Karpas-422 (cell line): ENCODE data around the gene SLC16A6. TPM values are rescaled to one million over a fixed set of nuclear protein-coding genes. Genes with fewer than 3 reads are reported as not detected.
A peak's percentile ranks its signal among the peaks of the same experiment; 100 is the strongest.
"Not testable (repeated sequence)": the region's sequence is repeated elsewhere in the genome, so short reads cannot be mapped to it uniquely, and the experiment has no call there.

Source experiments
- DNase-seq: peaks from one replicate; pipeline ENCODE4 v3.0.0-alpha.2; 2015
- H2AFZ ChIP-seq: fragments of 200-600 bp; sonication (generic); 2 replicates; pipeline ENCODE4 v1.6.1; 2014; ENCODE audit warnings: antibody characterized with exemption, low read length, mixed read lengths
- H3K27ac ChIP-seq: fragments of 200-600 bp; sonication (generic); 2 replicates; pipeline ENCODE4 v1.5.1; 2014; ENCODE audit warnings: mild to moderate bottlenecking, low read length, moderate library complexity
- H3K27me3 ChIP-seq: fragments of 200-600 bp; sonication (generic); 2 replicates; pipeline ENCODE4 v1.6.1; 2014; ENCODE audit warnings: low read length, mixed read lengths
- H3K36me3 ChIP-seq: fragments of 200-600 bp; sonication (generic); 2 replicates; pipeline ENCODE4 v1.6.1; 2014; ENCODE audit warnings: low read length, mixed read lengths; ENCODE audit not compliant: insufficient read depth
- H3K4me1 ChIP-seq: fragments of 200-600 bp; sonication (generic); 2 replicates; pipeline ENCODE4 v1.6.1; 2014; ENCODE audit warnings: mild to moderate bottlenecking, low read length, mixed read lengths
- H3K4me2 ChIP-seq: fragments of 200-600 bp; sonication (generic); 2 replicates; pipeline ENCODE4 v1.6.1; 2014; ENCODE audit warnings: low read length, low read depth, mild to moderate bottlenecking; ENCODE audit not compliant: poor library complexity, severe bottlenecking
- H3K4me3 ChIP-seq: fragments of 200-600 bp; sonication (generic); 2 replicates; pipeline ENCODE4 v1.5.1; 2014; ENCODE audit warnings: mild to moderate bottlenecking, antibody characterized with exemption, low read length, mixed read lengths
- H3K79me2 ChIP-seq: fragments of 200-600 bp; sonication (generic); 2 replicates; pipeline ENCODE4 v1.6.1; 2014; ENCODE audit warnings: mild to moderate bottlenecking, low read length, mixed read lengths
- H3K9ac ChIP-seq: fragments of 200-600 bp; sonication (generic); 2 replicates; pipeline ENCODE4 v1.6.0; 2014; ENCODE audit warnings: low read length
- H3K9me2 ChIP-seq: fragments of 200-600 bp; sonication (generic), shearing (Covaris generic); replicated peaks from 2 replicates; pipeline ENCODE4 v1.6.0; 2014; ENCODE audit warnings: mild to moderate bottlenecking, low read length, moderate library complexity; ENCODE audit not compliant: insufficient read depth
- H3K9me3 ChIP-seq: fragments of 300-700, 200-600 bp; sonication (generic); 2 replicates; pipeline ENCODE4 v1.6.1; 2014; ENCODE audit warnings: low read length, mixed read lengths
- H4K20me1 ChIP-seq: fragments of 200-600 bp; sonication (generic); 2 replicates; pipeline ENCODE4 v1.6.1; 2014; ENCODE audit warnings: mild to moderate bottlenecking, antibody characterized with exemption, low read length, low read depth; ENCODE audit not compliant: insufficient read depth
- total RNA-seq: library from RNA; depleted of rRNA; stranded (reverse); fragments of >200 nt; shearing (Covaris generic); gene quantifications from 2 replicates; pipeline ENCODE4 v1.2.3, GENCODE V29; 2014; ENCODE audit warnings: low replicate concordance

SLC16A6 gene
- total RNA-seq, 1 experiment from 2014 or later, result 59.9 TPM

DNA sequence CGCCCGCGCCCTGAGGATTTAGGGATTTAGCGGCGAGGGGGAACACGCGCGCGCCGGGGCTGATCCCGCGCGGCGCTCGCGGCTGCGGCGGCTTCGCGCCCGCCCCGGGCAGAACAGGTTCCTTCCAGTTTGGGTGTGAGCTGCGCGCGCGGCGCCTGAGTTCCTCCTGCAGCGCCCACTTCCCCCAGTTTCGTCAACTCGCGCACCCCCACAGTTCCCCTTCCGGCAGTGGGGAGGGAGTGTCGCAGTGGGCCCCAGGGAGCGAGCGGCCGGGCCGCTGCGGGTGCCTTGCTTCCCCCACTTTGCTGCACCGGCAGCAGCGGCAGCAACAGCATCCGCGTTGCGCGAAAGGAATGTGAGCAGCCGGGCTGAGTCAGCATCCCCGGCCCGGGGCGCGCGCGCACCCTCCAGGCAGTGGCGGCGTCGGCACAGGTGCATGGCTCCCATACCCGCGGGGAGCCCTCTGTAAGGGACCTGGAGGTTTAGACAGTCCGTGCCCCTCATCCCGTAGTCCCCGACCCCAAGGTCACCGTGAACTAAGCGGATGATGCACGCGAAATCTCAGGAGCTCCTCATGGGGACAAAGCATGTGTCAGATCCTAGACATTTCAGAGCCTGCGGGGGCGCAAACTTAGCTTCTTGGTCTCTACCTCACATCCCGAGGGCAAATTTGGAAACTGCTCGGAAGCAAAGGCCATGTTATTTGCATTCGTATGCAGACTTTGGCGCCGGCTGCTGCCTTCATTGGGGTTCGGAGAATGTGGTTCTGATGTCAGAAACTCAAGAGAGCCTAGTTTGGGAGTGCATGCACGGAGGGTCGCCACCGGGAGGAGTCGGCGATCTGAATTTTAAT is 1.1 kb upstream of the SLC16A6 start:
- no peaks in the 10 kb centered on the region; the same call in 1 of the 2 replicates for H3K36me3 ChIP-seq
- H3K4me2 ChIP-seq, result peak overlapping the region; percentile 87
- H3K27ac ChIP-seq, result peak overlapping the region; percentile 97
- H3K9me2 ChIP-seq, result no peaks in the 10 kb centered on the region
- no peaks in the 10 kb centered on the region for H4K20me1 ChIP-seq
- H2AFZ ChIP-seq, result 0 out of 2 replicates have a peak overlapping the region, but pooled peaks have one; percentile 11
- H3K27me3 ChIP-seq, result no peaks in the 10 kb centered on the region
- H3K4me3 ChIP-seq, result peak overlapping the region; percentile 95
- H3K9ac ChIP-seq, result peak overlapping the region; percentile 99
- DNase-seq, result peak; percentile 98
- peaks cover 61% of the 10 kb centered on the region for H3K79me2 ChIP-seq
- peaks cover 57% of the 10 kb centered on the region for H3K4me1 ChIP-seq
- no peaks in the 10 kb centered on the region for H3K9me3 ChIP-seq

DNA sequence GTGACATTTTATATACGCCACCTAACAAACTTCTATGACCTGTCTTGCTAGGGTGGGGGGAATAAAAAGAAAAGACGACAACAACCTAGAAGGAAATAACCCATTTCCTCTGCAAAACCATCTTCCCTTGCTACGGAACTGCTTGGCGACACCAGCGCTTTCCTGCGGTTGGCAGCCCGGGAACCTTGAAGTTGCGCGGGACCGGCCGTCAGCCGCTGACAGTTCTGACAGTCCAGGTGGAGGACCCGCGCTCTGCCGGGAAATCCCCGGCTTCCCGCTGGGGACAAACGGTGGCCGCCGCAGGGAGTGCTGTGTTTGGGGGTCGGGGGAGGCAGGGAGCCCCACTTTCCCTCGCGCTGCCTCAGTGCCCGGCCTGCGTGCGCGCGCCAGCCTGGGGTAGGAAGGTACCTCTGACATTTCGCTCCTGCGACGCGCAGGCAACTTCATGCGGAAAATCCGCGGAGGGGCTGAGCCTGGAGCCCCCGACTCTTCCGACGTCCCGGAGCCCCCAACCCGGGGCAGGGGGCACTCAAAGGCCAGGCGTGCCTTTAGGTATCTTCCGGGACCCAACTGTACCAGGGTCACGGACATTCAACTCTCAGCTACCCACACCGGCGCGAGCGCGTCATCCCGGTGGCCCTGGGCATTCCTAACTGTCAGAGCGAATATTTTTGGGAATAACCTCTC is 516 bp downstream of the SLC16A6 start:
- Histone ChIP-seq H2AFZ (no peak overlapping the region), H3K4me3 (peak overlapping the region; percentile 95), H3K9me2 (no peaks in the 10 kb centered on the region), H3K9ac (peak overlapping the region; percentile 99), H3K27ac (peak overlapping the region; percentile 97), H3K79me2 (peaks cover 65% of the 10 kb centered on the region), H3K36me3 (peaks cover 10% of the 10 kb centered on the region), H3K4me2 (peak overlapping the region; percentile 87), H3K9me3 (no peaks in the 10 kb centered on the region), H4K20me1 (no peaks in the 10 kb centered on the region), H3K4me1 (peaks cover 67% of the 10 kb centered on the region), H3K27me3 (no peaks in the 10 kb centered on the region)
- peak; percentile 74 for DNase-seq

DNA sequence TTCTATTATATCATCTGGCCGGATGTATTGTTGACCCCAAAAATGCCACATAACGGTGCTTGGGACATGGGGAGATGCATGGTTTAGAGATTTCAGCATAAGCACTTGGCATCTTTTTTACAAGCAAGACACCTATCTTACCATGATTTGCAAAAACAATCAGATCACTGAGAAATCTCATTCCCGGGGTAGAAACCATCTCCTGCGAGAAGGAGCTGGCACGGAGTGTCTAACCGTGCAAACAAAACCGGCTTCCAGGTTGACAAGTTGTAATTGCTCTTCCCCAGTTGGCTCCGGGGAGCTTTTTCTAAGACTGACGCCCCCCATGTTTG is 1.0 kb downstream of the SLC16A6 start:
- DNase-seq, result no peak
- peak overlapping the region; percentile 97 for H3K27ac ChIP-seq
- peak overlapping the region; percentile 87 for H3K4me2 ChIP-seq
- H3K4me3 ChIP-seq, result peak overlapping the region; percentile 95
- H3K4me1 ChIP-seq, result peaks cover 68% of the 10 kb centered on the region
- no peaks in the 10 kb centered on the region for H3K9me2 ChIP-seq
- H3K9ac ChIP-seq, result peak overlapping the region; percentile 99
- H3K79me2 ChIP-seq, result peaks cover 65% of the 10 kb centered on the region
- H4K20me1 ChIP-seq, result no peaks in the 10 kb centered on the region
- peaks cover 10% of the 10 kb centered on the region for H3K36me3 ChIP-seq
- H3K27me3 ChIP-seq, result no peaks in the 10 kb centered on the region
- no peak overlapping the region for H2AFZ ChIP-seq
- H3K9me3 ChIP-seq, result no peaks in the 10 kb centered on the region

DNA sequence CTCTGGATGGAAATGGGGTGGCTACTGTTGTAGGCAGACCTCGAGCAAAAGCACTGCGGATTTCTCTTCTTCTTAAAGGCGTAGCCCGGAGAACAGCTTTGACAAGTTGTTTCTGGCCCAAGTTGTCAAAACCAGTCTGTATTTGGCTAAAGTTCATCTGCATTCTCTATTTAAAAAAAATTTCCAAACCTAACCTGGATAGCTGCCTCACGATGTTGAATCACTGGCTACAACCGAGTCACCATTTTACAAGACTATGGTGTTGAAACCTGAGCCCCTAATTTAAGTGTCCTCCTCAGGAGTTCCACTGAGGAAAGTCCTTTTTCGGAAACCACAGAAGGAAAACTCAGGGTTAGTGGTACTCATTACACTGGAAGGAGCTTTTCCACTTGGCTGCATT is 1.5 kb downstream of the SLC16A6 start:
- Histone ChIP-seq H4K20me1 (no peaks in the 10 kb centered on the region), H3K4me3 (peak overlapping the region; percentile 95), H3K79me2 (peaks cover 65% of the 10 kb centered on the region), H3K27me3 (no peaks in the 10 kb centered on the region), H3K4me2 (peak overlapping the region; percentile 87), H3K9me3 (no peaks in the 10 kb centered on the region), H3K4me1 (peaks cover 68% of the 10 kb centered on the region), H3K36me3 (peaks cover 13% of the 10 kb centered on the region), H2AFZ (no peak overlapping the region), H3K27ac (peak overlapping the region; percentile 97), H3K9me2 (no peaks in the 10 kb centered on the region), H3K9ac (peak overlapping the region; percentile 99)
- DNase-seq, result peak; percentile 79

DNA sequence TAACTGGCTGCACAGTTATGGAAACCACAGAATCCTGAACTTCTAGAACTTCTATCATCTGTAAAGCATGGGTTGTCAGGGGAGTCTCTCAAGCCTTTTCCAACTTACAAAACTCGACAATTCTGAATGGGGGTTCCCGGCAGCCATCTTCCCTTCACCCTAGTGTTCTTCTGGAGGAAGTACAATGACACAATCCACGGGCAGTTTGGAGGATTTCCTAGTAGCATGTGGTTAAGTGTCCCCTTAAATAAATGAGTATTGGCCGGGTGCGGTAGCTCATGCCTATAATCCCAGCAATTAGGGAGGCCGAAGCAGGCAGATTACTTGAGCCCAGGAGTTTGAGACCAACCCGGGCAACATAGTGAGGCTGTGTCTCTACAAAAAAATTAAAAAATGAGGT is 2.1 kb downstream of the SLC16A6 start:
- H3K9me2 ChIP-seq, result no peaks in the 10 kb centered on the region
- H3K4me2 ChIP-seq, result peak overlapping the region; percentile 87
- H4K20me1 ChIP-seq, result no peaks in the 10 kb centered on the region
- H3K79me2 ChIP-seq, result peaks cover 67% of the 10 kb centered on the region
- no peaks in the 10 kb centered on the region for H3K9me3 ChIP-seq
- no peaks in the 10 kb centered on the region for H3K27me3 ChIP-seq
- peaks cover 63% of the 10 kb centered on the region for H3K4me1 ChIP-seq
- peak overlapping the region; percentile 95 for H3K4me3 ChIP-seq
- peak; percentile 92 for DNase-seq
- H2AFZ ChIP-seq, result no peak overlapping the region
- H3K27ac ChIP-seq, result peak overlapping the region; percentile 97
- peaks cover 15% of the 10 kb centered on the region for H3K36me3 ChIP-seq
- H3K9ac ChIP-seq, result peak overlapping the region; percentile 99

DNA sequence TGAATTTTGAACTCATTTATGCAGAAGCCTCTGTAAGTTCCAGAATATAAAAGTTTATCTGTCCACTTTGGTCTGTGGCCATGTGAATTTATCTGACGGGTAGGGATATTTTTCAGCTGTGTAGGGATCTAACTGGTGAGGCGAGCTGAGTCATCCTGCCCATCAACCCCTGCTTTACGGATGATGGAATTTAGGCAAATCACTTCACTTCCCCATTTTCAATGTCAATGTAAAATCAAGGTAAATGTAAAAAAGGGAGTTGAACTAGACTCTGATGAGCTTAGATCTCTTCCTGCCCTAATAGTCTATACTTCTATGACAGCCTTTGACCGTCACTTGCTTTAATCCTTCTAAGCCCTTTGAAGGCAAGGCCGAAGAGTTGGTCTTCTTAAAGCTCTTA is 2.6 kb downstream of the SLC16A6 start:
- Histone ChIP-seq H3K9ac (peak overlapping the region; percentile 99), H3K27ac (peak overlapping the region; percentile 97), H3K36me3 (peaks cover 15% of the 10 kb centered on the region), H2AFZ (no peak overlapping the region), H3K4me1 (peaks cover 58% of the 10 kb centered on the region), H3K4me3 (peak overlapping the region; percentile 95), H3K27me3 (no peaks in the 10 kb centered on the region), H3K9me2 (no peaks in the 10 kb centered on the region), H3K4me2 (peak overlapping the region; percentile 87), H3K9me3 (no peaks in the 10 kb centered on the region), H4K20me1 (no peaks in the 10 kb centered on the region), H3K79me2 (peaks cover 68% of the 10 kb centered on the region)
- peak; percentile 96 for DNase-seq

DNA sequence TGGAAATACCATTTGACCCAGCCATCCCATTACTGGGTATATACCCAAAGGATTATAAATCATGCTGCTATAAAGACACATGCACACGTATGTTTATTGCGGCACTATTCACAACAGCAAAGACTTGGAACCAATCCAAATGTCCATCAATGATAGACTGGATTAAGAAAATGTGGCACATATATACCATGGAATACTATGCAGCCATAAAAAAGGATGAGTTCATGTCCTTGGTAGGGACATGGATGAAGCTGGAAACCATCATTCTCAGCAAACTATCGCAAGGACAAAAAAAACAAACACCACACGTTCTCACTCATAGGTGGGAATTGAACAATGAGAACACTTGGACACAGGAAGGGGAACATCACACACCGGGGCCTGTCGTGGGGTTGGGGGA is 9.0 kb downstream of the SLC16A6 start:
- H3K4me3 ChIP-seq, H3K9ac ChIP-seq, H3K9me3 ChIP-seq, H2AFZ ChIP-seq, H3K27me3 ChIP-seq, H3K27ac ChIP-seq, H3K9me2 ChIP-seq, H3K4me2 ChIP-seq, DNase-seq: not testable (repeated sequence)
- peaks cover 52% of the 10 kb centered on the region for H3K36me3 ChIP-seq
- peaks cover 23% of the 10 kb centered on the region for H3K4me1 ChIP-seq
- peaks cover 28% of the 10 kb centered on the region for H4K20me1 ChIP-seq
- peaks cover 84% of the 10 kb centered on the region for H3K79me2 ChIP-seq

DNA sequence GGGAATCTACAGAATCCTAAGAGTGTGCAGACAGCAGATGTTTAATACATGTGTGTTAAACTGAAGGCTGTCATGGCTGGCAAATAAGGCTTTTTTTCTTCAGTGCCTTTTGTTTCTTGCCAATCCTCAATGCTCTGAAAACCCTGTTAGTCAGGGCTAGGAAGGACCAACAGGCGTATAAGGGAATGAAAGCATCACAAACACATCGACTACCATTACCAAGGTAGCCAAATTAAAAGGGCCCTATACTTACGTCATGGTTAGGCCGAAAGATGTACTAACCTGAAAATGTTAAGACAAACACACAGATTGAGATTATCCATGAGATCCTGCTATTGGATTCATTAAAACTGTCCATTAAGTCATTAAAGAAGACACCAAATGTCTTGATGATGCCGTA is 13.1 kb downstream of the SLC16A6 start:
- Histone ChIP-seq H3K4me3 (no peak overlapping the region), H3K9ac (no peak overlapping the region), H3K27me3 (no peaks in the 10 kb centered on the region), H3K9me3 (no peaks in the 10 kb centered on the region), H3K9me2 (no peaks in the 10 kb centered on the region), H3K79me2 (peaks cover 79% of the 10 kb centered on the region), H4K20me1 (peaks cover 28% of the 10 kb centered on the region), H3K36me3 (peaks cover 63% of the 10 kb centered on the region), H3K27ac (no peak overlapping the region), H3K4me2 (no peak overlapping the region), H3K4me1 (no peaks in the 10 kb centered on the region), H2AFZ (no peak overlapping the region)
- no peak for DNase-seq
